ENCODE results near the gene MYLK3. TPM values are rescaled to one million over a fixed set of nuclear protein-coding genes. Genes with fewer than 3 reads are reported as not detected.
A peak's percentile ranks its signal among the peaks of the same experiment; 100 is the strongest.
"Not testable (repeated sequence)": the region's sequence is repeated elsewhere in the genome, so short reads cannot be mapped to it uniquely, and the experiment has no call there.

The MYLK3 gene
- total RNA-seq = under 0.01 and 0.13 TPM in 2 replicates

GRCh38 chr16:46747777-46748651 is at the start of gene MYLK3:
MYLK3 (minus strand) TSS chr16:46748344; CDS start chr16:46748193, 151 bp downstream.
- DNase-seq (ENCODE audit: low read depth in 2 of 2) = no peak

- no peak for DNase-seq (ENCODE audit: low read depth in 2 of 2)
Measured at GRCh38 chr16:46797501-46797900, 49.4 kb upstream of the MYLK3 start.

GRCh38 chr16:46796764-46797269 is 48.7 kb upstream of the MYLK3 start:
- DNase-seq (ENCODE audit: low read depth in 2 of 2) = no peak

GRCh38 chr16:46793841-46794240 is 45.7 kb upstream of the MYLK3 start:
- no peak for DNase-seq (ENCODE audit: low read depth in 2 of 2)

- no peak for DNase-seq (ENCODE audit: low read depth in 2 of 2)
Measured at GRCh38 chr16:46790599-46791270, 42.6 kb upstream of the MYLK3 start.

DNA sequence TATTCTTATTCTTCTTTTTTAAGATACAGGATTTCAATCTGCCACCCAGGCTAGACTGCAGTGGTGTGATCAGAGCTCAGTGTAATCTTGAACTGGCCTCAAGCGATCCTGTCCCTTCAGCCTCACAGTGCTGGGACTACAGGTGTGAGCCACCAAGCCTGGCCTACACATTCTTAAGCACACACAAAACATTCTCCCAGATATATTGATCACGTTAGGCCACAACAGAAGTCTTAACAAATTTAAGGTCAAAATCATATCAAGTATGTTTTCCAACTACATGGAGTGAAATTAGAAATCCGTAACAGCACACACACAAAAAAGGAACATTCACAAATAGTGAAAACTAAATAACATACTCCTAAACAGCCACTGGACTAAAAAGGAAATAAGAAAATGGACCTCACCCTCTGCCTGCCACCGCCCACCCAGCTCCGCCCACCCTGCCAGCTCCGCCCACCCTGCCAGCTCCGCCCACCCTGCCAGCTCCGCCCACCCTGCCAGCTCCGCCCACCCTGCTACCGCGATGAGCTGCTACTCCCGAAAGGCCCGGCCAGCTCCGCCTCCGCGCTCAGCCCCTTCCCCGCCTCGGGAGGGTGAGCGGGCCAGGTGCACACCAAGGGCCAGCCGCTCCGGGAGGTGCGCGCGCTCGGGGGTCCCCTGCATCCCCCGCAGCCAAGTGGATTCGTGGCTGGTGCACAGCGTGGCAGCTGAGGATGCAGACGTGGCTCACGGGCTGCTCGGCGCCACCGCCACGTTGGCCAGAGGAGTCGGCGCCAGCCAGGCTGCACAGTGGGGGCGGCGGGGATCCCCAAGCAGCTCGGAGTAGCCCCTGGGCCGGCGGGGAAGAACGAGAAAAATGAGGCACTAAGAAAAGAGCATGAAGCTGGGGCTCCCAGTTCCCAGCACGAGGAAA is 41.6 kb upstream of the MYLK3 start:
- peak; percentile 28 to 73 for DNase-seq (ENCODE audit: low read depth in 2 of 2)

GRCh38 chr16:46788891-46789474 is 40.8 kb upstream of the MYLK3 start:
- DNase-seq (ENCODE audit: low read depth in 2 of 2) = no peak

GRCh38 chr16:46787909-46788308 is 39.8 kb upstream of the MYLK3 start:
- DNase-seq (ENCODE audit: low read depth in 2 of 2) = no peak

GRCh38 chr16:46785076-46785845 is 37.1 kb upstream of the MYLK3 start:
- no peak for DNase-seq (ENCODE audit: low read depth in 2 of 2)

DNA sequence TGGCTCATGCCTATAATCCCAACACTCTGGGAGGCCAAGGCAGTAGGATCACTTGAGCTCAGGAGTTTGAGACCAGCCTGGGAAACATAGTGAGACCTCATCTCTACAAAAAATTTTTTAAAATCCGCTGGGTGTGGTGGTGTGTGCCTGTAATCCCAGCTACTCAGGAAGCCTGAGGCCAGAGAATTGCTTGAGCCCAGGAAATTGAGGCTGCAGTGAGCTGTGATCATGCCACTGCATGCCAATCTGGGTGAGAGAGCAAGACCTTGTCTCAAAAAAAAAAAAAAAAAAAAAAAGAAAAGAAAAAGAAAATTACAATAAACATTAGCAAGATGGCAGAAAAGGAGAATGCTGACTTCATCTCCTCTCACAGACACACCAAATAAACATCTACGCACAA is 36.4 kb upstream of the MYLK3 start:
- DNase-seq (ENCODE audit: low read depth in 2 of 2) = not testable (repeated sequence)

DNA sequence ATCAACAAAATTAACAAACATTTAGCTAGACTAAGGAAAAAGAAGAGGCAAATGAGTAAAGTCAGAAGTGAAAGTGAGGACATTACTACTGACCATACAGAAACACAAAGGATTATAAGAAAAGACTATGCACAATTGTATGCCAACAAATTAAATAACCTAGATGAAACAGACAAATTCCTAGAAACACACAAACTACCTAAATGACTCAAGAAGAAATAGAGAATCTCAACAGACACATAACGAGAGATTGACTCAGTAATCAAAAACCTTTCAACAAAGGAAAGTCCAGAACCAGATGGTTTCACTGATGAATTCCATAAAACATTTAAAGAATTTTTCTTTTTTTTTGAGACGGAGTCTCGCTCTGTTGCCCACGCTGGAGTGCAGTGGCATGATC is 35.7 kb upstream of the MYLK3 start:
- DNase-seq (ENCODE audit: low read depth in 2 of 2) = no peak

DNA sequence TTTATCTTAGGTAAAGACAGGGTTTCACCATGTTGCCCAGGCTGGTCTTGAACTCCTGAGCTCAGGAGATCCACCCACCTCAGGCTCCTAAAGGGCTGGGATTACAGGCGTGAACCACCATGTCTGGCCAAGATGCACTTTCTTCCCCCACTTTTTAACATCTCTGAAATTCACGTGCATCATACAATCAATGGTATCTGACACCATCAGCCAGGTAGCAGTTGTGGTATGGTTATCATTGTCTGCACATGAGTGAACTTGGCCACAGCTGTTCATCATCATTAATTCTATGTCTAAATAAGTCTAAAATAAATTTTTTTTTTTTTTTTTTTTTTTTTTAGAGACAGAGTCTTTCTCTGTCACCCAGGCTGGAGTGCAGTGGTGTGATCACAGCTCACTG is 34.2 kb upstream of the MYLK3 start:
- DNase-seq (ENCODE audit: low read depth in 2 of 2) = no peak

GRCh38 chr16:46777804-46778203 is 29.7 kb upstream of the MYLK3 start:
- DNase-seq (ENCODE audit: low read depth in 2 of 2) = no peak

- no peak for DNase-seq (ENCODE audit: low read depth in 2 of 2)
Measured at GRCh38 chr16:46775214-46775613, 27.1 kb upstream of the MYLK3 start.

DNA sequence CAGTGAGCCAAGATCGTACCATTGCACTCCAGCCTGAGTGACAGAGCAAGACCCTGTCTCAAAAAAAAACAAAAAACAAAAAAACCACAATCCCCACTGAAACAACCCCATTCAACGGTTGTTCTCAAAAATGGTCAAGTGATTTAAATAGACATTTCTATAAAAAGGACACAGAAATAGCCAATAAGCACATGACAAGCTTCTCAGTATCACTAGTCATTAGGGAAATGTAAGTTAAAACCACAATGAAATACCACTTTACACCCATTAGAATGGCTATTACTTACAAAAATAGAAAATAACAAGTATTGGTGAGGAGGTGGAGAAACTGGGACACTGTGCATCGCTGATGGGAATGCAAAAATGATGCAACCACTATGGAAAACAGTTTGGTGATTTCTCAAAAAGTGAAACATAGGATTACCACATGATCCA is 26.6 kb upstream of the MYLK3 start:
- DNase-seq (ENCODE audit: low read depth in 2 of 2) = no peak

DNA sequence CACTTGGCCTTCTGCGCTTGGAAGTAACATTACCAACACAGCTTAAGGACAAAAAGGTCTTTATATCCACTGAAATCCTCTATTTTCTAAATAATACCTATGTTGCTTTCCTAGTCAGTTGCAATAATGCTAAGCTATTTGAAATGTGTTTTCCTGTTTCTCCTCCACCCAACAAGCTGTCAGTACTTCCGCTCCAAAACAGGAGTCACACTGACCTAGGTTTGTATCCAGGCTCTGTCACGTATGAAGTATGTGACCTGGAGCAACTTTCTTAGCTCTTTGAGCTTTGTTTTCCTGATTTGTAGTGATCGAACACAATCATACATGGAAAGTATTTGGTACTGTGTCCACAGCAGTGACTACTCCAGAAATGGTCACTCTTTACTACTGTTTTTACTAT is 24.3 kb upstream of the MYLK3 start:
- peak in 1 of 2 donors; percentile 12 for DNase-seq (ENCODE audit: low read depth in 2 of 2)

DNA sequence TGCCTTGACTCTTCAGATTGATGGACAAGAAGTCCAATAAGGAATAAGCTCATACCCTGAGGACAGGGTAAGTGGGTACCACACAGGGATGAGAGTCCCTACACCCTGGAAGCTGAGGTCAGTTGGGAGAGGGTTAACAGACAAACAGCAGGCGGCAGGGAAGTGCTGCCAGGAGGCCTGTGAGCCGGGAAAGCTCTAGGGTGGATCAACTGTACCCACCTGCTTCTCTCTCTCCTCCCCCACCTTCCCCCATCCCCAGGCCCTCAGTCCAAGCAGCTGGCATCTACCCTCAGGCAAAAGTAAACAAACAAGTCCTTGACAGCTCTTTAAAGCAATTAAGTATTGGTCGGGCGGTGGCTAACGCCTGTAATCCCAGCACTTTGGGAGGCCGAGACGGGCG is 20.7 kb upstream of the MYLK3 start:
- DNase-seq (ENCODE audit: low read depth in 2 of 2) = no peak

GRCh38 chr16:46765050-46765449 is 16.9 kb upstream of the MYLK3 start:
- no peak for DNase-seq (ENCODE audit: low read depth in 2 of 2)

DNA sequence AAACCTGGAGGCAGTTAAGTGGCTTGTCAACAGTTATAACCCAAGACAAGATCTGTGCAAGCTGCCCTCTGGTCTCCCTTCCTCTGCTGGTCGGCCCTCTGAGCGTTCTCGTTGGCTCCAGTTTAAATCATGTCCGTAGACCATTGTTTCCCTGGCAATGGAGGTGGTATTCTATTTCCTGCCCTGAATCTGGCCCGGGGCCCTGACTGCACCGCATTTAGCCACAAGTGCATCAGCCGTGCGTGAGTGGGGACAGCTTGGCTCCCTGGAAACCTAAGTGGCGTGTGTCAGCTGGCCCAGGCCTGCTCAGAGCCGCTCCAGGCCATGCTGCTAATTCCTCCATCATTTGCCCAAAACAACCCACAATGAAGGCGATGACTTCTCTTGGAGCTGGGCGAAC is 15.0 kb upstream of the MYLK3 start:
- peak in 1 of 2 donors; percentile 2 for DNase-seq (ENCODE audit: low read depth in 2 of 2)

DNA sequence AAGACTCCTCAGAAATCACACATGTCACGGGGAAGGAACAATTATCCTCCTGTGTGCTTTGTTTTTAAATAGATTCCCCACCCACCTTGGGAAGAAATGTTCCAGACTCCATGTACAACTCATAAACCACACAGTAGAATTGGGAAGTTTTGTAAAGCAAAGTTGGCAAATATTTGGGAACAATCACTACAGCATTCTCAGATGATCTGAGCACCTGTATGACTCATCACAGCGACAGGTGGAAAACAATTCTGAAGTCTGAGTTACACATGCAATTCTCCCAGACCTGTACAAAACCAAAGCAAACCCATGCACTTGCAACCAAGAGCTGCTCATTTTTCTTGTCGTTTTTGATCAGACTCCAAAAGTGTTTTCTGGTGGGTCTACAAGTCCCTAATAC is 14.4 kb upstream of the MYLK3 start:
- no peak for DNase-seq (ENCODE audit: low read depth in 2 of 2)

All from dermis microvascular lymphatic vessel endothelial cell (primary cell).